K562 (cell line): Measurements from ENCODE around the gene PI4KA. TPM values are rescaled to one million over a fixed set of nuclear protein-coding genes. Genes with fewer than 3 reads are reported as not detected.

ENCODE experiments used
- ELF4 ChIP-seq: fragments of 450-650 bp; formaldehyde crosslinking; IDR thresholded peaks from 2 replicates; pipeline ENCODE4 v1.4.0; 2022; ENCODE audit warnings: missing genetic modification characterization
- EWSR1 ChIP-seq: fragments of 450-650 bp; IDR thresholded peaks from 2 replicates; pipeline ENCODE4 v1.6.1; 2018; ENCODE audit warnings: borderline replicate concordance, mild to moderate bottlenecking, low read depth, moderate library complexity; ENCODE audit not compliant: partially characterized antibody
- HDGF ChIP-seq: fragments of 450-650 bp; IDR thresholded peaks from 2 replicates; pipeline ENCODE4 v1.6.1; 2016
- PTRF ChIP-seq: fragments of 450-650 bp; IDR thresholded peaks from 2 replicates; pipeline ENCODE4 v1.6.1; 2016; ENCODE audit warnings: mild to moderate bottlenecking, missing genetic modification characterization, missing compliant biosample characterization
- SAFB ChIP-seq: fragments of 200-400 bp; formaldehyde crosslinking; IDR thresholded peaks from 2 replicates; pipeline ENCODE4 v1.6.1; 2017; ENCODE audit warnings: low read depth, low read length, borderline replicate concordance
- ZNF583 ChIP-seq: fragments of 250-450 bp; sonication (Bioruptor Pico); IDR thresholded peaks from 2 replicates; pipeline ENCODE4 v1.4.0; 2020
- polyA plus RNA-seq, 8 experiments: library from polyadenylated mRNA; depleted of rRNA in 4 of 8; stranded (reverse) in 5 of 8; unstranded in 3 of 8; fragments of >200 nt; fragmentation: Nextera tagmentation in 2 of 8; fragmentation: Illumina TruSeq in 1 of 8; extraction: Ambion mirVana in 2 of 8; extraction: Trizol in 1 of 8; gene quantifications; 2 replicates each; pipeline versions ENCODE4 v1.2.1 to v1.2.3, GENCODE V29; 2011 to 2014; ENCODE audit warnings: inconsistent platforms in 1 of 8, missing spikeins in 1 of 8
- total RNA-seq, 7 experiments: library from RNA; depleted of rRNA in 6 of 7; stranded (reverse); fragments of >200 nt in 6 of 7; fragmentation: Illumina TruSeq in 2 of 7; extraction: Trizol in 2 of 7; gene quantifications; 2 replicates each; pipeline versions ENCODE4 v1.2.1 to v1.2.3, GENCODE V29; 2011 to 2021; ENCODE audit warnings: low replicate concordance in 1 of 7
- TF ChIP-seq, protein P1 (sequence below), 2 experiments: fragments of 450-650 bp in 1 of 2; IDR thresholded peaks; 2 replicates each; pipeline ENCODE4 v1.6.1; 2011 to 2017; ENCODE audit warnings: low read depth in 2 of 2, antibody characterized with exemption in 1 of 2, borderline replicate concordance in 1 of 2, low read length in 1 of 2, mild to moderate bottlenecking in 1 of 2, mixed read lengths in 1 of 2; ENCODE audit not compliant: control insufficient read depth in 1 of 2
- TF ChIP-seq, protein P2 (sequence below): sonication (generic); formaldehyde crosslinking; IDR thresholded peaks from 2 replicates; pipeline ENCODE4 v1.8.0; 2022; ENCODE audit warnings: missing genetic modification reagents, mild to moderate bottlenecking, moderate library complexity, borderline replicate concordance
- TF ChIP-seq, protein P3 (sequence below): fragments of 250-450 bp; sonication (Bioruptor Pico); IDR thresholded peaks from 2 replicates; pipeline ENCODE4 v1.9.0; 2021; ENCODE audit warnings: mild to moderate bottlenecking
- TF ChIP-seq, protein P4 (sequence below), 2 experiments: fragments of 150-350 bp in 1 of 2; IDR thresholded peaks; 2 replicates each; pipeline ENCODE4 v1.6.1; 2012 to 2016; ENCODE audit warnings: low read depth in 2 of 2, low read length in 2 of 2, mild to moderate bottlenecking in 1 of 2, moderate library complexity in 1 of 2
- TF ChIP-seq, protein P5 (sequence below), 2 experiments: fragments of 450-650 bp in 1 of 2; sonication (generic) in 1 of 2; formaldehyde crosslinking; conservative IDR thresholded peaks; 2 replicates each; pipeline versions ENCODE4 v1.4.0 to v1.8.1; 2020 to 2022; ENCODE audit warnings: mild to moderate bottlenecking in 1 of 2, missing genetic modification reagents in 1 of 2
- TF ChIP-seq, protein P6 (sequence below): fragments of 450-650 bp; IDR thresholded peaks from 2 replicates; pipeline ENCODE4 v1.6.1; 2016; ENCODE audit warnings: low read depth, mild to moderate bottlenecking, moderate library complexity
- TF ChIP-seq, protein P7 (sequence below): fragments of 450-650 bp; IDR thresholded peaks from 2 replicates; pipeline ENCODE4 v1.6.1; 2017; ENCODE audit warnings: mild to moderate bottlenecking, moderate library complexity

PI4KA gene
- total and polyA plus RNA-seq, 9 of the 15 experiments (the other 6 are each of a cell fraction or from before 2014, with no cell fraction given), result 7.3 to 187 (median 84.7) TPM

DNA sequence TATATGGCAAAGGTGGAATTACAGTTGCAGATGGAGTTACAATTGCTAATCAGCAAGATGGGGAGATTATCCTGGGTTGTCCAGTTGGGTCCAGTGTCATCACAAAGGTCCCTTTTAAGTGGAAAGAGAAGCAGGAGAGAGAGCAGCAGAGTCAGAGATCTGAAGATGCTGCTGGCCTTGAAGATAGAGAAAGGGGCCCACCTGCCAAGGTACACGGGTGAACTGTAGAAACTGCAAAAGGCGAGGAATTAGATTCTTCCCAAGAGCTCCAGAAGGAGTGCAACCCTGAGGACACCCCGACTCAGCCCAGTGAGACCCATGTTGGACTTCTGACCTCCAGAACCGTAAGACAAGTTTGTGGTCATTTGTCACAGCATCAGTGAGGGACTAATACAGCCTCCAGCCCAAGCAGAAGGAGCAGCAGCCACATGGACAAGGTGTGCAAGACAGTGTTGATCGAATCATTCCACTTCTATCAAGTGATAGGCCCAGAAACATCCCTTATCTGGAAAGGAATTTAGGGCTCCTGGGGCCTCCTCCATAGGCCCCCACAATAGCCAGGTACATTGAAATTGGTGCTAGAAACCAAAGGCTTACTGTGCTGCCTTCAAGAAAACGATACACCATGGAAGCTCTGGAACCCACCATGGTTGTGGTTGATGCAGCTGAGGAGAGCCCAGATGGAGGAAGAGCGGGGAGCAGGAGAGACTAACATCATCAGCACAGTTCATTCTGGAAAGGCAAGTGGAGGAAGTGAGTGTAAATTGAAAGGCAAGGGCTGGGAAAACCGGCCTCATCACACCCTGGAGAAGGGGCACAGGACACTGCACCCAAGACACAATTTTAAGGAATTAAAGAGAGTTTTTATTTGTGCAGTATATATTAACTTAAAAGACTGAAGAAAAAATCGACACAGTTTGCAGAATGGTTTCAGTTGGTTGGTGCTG is 23.5 kb upstream of the PI4KA start (continued):
- TF ChIP-seq, protein P1, sequence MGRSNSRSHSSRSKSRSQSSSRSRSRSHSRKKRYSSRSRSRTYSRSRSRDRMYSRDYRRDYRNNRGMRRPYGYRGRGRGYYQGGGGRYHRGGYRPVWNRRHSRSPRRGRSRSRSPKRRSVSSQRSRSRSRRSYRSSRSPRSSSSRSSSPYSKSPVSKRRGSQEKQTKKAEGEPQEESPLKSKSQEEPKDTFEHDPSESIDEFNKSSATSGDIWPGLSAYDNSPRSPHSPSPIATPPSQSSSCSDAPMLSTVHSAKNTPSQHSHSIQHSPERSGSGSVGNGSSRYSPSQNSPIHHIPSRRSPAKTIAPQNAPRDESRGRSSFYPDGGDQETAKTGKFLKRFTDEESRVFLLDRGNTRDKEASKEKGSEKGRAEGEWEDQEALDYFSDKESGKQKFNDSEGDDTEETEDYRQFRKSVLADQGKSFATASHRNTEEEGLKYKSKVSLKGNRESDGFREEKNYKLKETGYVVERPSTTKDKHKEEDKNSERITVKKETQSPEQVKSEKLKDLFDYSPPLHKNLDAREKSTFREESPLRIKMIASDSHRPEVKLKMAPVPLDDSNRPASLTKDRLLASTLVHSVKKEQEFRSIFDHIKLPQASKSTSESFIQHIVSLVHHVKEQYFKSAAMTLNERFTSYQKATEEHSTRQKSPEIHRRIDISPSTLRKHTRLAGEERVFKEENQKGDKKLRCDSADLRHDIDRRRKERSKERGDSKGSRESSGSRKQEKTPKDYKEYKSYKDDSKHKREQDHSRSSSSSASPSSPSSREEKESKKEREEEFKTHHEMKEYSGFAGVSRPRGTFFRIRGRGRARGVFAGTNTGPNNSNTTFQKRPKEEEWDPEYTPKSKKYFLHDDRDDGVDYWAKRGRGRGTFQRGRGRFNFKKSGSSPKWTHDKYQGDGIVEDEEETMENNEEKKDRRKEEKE (IDR thresholded peaks at IDR 0.05; ENCODE audit: borderline replicate concordance in 1 of 2, control insufficient read depth in 1 of 2, low read depth in 2 of 2, low read length in 1 of 2), result no peak
- TF ChIP-seq, protein P2, sequence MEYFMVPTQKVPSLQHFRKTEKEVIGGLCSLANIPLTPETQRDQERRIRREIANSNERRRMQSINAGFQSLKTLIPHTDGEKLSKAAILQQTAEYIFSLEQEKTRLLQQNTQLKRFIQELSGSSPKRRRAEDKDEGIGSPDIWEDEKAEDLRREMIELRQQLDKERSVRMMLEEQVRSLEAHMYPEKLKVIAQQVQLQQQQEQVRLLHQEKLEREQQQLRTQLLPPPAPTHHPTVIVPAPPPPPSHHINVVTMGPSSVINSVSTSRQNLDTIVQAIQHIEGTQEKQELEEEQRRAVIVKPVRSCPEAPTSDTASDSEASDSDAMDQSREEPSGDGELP (CRISPR knock-in tag), result no peak
- TF ChIP-seq, protein P3, sequence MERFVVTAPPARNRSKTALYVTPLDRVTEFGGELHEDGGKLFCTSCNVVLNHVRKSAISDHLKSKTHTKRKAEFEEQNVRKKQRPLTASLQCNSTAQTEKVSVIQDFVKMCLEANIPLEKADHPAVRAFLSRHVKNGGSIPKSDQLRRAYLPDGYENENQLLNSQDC (CRISPR knock-in tag), result no peak
- TF ChIP-seq PTRF (0 out of 2 replicates have a peak, but pooled peaks have one; percentile 14), EWSR1 (no peak), SAFB (no peak), ZNF583 (CRISPR knock-in tag) (no peak), HDGF (no peak), ELF4 (peak; percentile 48)
- TF ChIP-seq, protein P4, sequence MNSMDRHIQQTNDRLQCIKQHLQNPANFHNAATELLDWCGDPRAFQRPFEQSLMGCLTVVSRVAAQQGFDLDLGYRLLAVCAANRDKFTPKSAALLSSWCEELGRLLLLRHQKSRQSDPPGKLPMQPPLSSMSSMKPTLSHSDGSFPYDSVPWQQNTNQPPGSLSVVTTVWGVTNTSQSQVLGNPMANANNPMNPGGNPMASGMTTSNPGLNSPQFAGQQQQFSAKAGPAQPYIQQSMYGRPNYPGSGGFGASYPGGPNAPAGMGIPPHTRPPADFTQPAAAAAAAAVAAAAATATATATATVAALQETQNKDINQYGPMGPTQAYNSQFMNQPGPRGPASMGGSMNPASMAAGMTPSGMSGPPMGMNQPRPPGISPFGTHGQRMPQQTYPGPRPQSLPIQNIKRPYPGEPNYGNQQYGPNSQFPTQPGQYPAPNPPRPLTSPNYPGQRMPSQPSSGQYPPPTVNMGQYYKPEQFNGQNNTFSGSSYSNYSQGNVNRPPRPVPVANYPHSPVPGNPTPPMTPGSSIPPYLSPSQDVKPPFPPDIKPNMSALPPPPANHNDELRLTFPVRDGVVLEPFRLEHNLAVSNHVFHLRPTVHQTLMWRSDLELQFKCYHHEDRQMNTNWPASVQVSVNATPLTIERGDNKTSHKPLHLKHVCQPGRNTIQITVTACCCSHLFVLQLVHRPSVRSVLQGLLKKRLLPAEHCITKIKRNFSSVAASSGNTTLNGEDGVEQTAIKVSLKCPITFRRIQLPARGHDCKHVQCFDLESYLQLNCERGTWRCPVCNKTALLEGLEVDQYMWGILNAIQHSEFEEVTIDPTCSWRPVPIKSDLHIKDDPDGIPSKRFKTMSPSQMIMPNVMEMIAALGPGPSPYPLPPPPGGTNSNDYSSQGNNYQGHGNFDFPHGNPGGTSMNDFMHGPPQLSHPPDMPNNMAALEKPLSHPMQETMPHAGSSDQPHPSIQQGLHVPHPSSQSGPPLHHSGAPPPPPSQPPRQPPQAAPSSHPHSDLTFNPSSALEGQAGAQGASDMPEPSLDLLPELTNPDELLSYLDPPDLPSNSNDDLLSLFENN (IDR thresholded peaks at IDR 0.05; ENCODE audit: low read depth in 2 of 2, low read length in 2 of 2), result no peak
- TF ChIP-seq, protein P5, sequence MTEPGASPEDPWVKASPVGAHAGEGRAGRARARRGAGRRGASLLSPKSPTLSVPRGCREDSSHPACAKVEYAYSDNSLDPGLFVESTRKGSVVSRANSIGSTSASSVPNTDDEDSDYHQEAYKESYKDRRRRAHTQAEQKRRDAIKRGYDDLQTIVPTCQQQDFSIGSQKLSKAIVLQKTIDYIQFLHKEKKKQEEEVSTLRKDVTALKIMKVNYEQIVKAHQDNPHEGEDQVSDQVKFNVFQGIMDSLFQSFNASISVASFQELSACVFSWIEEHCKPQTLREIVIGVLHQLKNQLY (CRISPR knock-in tag; conservative IDR thresholded peaks at IDR 0.05), result no peak
- TF ChIP-seq, protein P6, sequence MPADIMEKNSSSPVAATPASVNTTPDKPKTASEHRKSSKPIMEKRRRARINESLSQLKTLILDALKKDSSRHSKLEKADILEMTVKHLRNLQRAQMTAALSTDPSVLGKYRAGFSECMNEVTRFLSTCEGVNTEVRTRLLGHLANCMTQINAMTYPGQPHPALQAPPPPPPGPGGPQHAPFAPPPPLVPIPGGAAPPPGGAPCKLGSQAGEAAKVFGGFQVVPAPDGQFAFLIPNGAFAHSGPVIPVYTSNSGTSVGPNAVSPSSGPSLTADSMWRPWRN, result no peak
- TF ChIP-seq, protein P7, sequence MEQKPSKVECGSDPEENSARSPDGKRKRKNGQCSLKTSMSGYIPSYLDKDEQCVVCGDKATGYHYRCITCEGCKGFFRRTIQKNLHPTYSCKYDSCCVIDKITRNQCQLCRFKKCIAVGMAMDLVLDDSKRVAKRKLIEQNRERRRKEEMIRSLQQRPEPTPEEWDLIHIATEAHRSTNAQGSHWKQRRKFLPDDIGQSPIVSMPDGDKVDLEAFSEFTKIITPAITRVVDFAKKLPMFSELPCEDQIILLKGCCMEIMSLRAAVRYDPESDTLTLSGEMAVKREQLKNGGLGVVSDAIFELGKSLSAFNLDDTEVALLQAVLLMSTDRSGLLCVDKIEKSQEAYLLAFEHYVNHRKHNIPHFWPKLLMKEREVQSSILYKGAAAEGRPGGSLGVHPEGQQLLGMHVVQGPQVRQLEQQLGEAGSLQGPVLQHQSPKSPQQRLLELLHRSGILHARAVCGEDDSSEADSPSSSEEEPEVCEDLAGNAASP, result no peak
